GM19193 (cell line): ENCODE results near the gene RPS27L.

Experiments
- POLR2A ChIP-seq: IDR thresholded peaks from 4 replicates; pipeline ENCODE4 v1.6.1; 2011; ENCODE audit not compliant: insufficient read depth, insufficient read length; ENCODE audit errors: extremely low read depth

RPS27L gene

DNA sequence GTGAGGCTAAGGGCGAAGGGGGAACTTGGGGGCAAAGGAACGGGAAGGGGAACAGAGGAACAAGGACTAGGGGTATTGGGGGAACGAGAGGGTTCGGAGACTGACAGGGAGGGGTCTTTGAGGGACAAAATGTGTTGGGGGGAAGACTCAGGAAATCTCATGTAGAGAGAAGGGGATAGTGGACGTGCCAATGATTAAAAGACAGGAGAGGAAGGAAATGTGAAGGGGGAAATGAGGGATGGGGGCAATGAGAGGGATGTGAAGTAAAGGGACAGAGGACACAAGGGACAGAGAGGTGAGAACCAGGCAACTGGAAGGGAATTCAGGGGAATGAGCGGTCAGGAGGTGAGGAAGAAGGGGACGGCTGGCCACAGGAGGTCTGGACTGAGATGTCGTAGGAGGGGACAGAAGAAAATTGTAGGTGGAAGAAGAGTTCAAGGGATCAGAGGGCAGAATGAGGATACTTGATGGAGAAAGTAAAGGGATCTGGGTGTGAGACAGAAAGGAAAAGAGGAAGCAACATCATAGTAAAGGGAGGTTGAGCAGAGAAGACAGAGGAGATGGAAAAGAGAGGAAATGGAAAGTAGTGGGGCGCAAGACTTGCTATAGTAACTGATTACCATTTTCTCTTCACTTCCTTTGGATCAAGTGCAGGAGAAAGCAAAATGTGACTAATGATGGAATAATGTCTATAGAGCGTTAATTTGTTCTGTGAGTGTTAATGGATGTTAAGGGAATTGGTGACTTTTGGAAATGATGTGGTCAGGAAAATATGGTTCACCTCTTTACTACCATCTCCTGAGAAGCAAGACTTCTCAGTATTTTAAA lies 32.9 kb upstream of the RPS27L start:
- TF ChIP-seq POLR2A: no peak

DNA sequence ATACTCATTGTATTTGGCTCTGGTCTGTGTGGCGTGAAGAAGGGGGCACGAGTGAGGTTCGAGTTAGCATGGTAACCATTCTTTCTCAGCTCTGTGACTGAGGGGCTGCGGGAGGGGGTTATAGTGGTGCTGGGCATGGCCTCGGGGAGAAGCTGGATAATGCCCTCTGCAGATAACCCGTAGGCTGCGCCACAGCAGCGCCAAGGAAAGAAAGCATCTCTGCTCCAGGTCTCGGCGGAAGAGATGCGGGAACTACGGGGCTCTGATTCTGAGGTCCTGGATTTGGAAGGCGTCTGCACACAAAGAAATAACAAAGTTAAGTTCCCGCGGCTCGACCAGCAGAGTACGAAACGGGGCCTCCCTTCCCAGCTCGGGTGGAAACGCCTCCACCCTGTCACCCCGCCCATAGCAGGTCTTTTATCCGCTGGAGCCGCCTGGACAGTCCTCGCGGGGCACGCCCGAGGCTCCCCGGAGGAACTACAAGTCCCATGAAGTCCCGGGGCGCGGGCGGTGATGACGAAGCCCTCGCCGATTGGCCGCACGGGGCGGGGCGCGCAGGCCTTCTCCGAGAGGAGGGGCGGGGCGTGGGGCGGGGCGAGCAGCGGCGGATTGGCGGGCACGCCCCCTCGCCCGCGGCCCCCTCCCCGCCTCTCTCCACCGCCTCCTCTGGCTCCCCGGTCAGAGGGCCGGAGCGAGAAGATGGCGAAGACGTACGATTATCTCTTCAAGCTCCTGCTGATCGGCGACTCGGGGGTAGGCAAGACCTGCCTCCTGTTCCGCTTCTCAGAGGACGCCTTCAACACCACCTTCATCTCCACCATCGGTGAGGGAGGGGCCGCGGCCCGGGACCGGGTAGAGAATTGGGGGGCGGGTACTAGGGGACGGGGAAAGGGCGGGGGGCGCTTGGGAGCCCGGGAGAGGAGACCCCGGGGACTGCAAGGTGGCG lies 31.9 kb upstream of the RPS27L start, which contains the start of gene RAB8B:
TSS of gene RAB8B (plus strand) at position 681 of the 946 bp plus-strand sequence. CDS start at position 700, 19 bp downstream.
- peak; percentile 74 for TF ChIP-seq POLR2A

DNA sequence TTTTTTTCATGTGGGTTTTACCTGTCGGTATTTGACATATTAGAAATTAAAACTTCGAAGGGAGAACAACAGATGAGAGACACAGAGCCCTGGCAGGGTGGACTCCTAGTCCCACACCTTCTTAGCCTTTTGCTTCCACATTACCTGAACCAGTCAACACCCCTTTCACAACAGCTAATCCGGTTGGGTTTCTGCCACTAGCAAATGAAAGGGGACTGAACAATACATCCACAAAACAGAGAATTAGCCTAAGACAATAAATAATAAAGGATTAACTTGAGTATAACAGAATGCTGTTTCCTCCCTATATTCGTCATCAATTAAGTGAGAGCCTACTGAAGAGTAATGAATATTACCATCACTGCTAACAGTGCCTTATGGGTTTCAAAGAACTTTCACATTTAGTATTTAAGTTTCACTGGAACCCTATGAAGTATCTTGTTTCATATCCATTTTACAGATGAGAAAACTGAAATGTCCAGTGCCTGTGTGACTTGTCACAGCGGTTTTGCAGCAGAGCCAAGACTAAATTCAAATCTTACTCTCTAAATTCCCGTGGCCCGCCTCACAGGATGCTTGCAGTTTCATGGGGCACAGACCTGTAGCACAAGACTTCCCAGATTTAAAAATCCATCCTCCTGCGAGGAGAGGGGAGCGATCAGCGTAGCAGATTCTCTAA lies 31.1 kb upstream of the RPS27L start:
- no peak for TF ChIP-seq POLR2A

DNA sequence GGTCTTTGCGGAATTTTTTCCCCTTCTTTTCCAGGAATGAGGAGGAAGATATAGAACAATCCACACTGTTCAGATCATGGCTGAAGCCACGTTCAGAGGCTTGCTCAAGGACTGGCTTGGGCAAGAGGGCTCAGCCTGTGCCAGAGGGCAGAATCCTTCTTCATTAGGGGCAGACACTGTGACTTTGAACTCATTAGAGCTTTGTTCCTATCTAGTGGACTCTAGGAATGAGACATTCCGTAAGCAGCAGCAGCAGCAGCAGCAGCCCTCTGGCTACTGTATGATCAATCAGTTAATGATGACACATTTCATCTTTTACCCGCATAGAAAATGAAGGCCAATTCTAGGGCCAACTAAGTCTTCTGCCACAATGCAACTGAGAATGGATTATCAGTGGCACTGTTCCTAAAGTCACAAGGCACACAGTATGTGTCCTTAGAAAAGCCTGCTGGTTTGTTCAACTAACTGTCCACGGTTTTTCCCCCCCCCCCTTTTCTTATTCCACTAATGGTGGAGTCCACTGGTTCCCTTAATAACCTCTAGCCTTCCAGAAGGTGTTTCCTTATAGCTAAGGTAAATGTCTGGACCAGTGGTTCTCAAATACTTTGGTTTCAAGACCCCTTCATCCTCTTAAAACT lies 30.4 kb upstream of the RPS27L start:
- no peak for TF ChIP-seq POLR2A

DNA sequence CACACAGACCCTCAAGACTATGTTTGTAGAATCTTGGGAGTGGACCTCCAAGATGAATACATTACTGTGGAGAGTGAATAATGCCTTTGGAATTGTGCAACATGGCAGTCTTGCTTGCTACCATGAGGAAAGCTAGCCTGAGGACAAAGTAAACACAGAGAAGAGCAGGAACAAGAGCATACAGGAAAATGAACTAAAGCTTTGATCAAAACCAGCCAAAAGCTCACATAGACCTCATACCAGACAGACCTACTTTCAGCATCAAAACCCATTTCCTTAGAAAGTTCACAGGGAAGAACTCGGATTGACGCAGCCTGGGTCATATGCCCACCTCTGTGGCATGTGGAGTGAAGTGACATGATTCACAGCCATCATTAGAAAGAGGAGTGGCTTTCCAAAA lies 28.8 kb upstream of the RPS27L start:
- no peak for TF ChIP-seq POLR2A

DNA sequence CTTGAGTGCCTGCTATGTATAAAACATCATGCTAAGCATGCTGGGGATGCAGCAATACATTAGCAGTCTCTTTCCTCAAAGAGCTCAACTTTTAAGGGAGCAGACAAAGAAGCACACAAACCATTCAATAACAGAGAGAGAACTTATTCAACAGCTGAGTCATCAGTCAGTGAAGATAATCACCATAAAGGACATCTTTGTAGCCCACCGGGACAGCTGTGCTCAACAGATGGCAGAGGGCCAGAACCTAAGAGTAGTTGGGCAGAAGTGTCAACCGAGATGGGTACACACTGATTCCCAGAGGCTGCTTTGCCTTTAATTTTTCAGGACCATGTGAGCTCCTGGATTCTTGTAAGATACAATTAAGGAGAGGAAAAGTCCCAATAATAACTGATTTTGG lies 27.9 kb upstream of the RPS27L start:
- TF ChIP-seq POLR2A: no peak

DNA sequence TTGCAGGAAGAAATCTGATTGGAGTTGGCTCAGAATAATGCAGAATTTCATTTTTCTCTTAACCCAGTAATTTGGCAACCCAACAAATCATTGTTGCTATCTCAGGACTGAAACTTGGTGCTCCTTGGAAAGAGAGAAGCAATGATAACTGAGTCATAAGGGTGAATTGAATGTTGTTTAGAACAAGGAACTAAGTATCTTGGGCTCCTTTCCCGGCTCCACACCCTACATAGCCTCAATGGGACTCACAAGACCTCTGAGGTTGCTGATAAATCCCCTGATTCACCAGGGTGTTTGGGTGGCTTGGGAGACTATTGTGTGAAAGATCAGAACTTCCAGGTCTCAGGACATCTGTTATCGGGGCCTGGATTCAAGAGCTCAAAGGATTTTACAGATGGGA lies 24.4 kb upstream of the RPS27L start:
- no peak for TF ChIP-seq POLR2A

DNA sequence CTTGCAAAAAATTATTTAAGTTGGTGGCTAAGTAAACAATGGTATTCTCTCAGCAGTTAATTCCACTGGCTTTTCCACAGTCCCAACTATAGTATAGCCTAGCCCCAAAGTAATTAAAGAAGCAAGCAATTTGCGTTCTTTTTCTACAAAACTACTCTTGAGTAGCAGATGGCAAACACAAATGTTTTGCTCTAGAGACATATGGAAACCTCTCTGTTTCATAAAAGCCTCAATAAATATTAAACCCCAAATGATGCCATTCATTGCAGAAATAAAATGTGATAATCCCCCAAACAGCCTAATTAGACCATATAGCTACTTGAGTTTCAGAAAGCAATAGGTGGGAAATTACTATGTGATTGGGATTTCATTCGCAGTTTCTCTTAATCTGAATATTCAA lies 23.5 kb upstream of the RPS27L start:
- TF ChIP-seq POLR2A: no peak

DNA sequence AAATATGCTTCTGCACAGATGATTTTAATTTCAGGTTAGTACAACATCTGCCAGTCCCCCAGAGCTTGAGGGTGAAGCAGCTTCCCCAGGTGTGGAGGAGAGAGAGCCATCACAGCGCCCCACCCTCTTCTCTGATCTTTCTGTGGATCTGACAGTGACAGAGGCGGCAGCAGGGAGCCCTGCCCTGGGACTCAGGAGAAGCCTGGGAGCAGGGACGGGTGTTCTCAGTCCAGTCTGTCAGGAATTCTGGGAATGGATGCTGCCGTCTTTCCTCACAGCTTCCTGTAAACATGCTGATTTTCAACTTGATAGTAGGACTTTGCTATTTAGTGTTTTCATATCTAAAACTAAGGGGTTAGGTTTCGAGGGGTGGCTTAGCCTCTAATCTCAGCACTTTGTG lies 20.8 kb upstream of the RPS27L start:
- no peak for TF ChIP-seq POLR2A

DNA sequence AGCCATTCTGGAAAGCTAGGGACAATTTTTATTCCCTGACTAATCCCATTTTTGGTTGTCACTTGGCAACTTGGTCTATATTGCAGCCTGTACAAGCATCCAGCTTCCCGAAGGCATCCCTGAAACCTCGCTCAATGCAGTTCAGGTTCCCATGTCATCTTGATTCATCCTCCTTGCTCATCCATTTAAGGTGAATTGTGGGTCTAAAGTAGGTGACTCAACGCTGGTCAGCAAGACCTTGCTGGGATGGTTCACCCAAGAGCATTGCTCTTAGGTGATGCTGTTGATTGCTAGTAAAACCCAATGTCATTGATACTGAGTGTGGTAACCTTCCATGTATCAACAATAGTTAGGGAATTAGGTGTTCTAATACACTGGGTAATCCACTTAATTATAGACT lies 19.0 kb upstream of the RPS27L start:
- no peak for TF ChIP-seq POLR2A

DNA sequence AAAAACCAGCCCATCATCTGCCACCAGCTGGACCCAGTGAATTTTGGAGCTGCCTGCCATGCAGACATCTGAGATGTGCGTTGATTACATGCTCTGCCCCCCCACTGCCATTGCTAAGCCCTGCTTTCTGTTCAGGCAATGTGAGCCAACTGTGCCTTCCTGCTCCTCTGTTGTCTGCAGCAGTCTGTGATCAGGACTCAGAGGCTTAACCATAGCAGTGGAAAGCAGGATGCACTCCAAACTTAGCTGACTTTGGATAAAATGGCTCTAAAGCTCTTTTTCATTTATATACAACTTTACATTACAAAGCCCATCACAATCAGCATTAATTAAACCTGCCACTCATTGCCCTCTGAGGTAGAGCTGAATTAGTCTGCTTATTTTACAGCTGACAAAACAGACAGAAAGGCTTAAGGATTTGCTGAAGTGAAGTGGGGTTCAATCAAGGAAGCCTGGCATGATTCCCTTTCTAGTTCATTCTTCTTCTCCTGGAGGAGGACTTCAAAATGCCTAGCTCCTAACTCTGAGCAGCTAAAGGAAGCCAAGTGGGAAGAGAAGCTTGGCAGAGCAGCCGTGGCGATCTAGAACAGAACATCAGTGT lies 15.7 kb upstream of the RPS27L start:
- TF ChIP-seq POLR2A: no peak

DNA sequence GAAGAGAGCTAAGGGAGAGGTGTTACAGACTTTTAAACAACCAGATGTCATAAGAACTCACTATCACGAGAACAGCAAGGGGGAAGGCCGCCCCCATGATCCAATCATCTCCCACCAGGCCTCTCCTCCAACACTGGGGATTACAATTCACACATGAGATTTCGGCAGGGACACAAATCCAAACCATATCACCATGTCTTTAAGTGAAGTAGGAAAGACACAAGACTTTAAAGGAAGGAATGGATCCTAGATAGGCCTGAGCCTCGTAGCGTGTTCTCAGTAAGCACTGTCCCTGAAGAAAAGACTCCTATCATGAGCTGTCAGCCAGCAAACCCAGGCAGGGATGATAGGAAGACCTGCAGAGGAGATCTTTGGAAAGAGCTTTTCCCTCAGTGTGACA lies 15.1 kb upstream of the RPS27L start:
- no peak for TF ChIP-seq POLR2A

DNA sequence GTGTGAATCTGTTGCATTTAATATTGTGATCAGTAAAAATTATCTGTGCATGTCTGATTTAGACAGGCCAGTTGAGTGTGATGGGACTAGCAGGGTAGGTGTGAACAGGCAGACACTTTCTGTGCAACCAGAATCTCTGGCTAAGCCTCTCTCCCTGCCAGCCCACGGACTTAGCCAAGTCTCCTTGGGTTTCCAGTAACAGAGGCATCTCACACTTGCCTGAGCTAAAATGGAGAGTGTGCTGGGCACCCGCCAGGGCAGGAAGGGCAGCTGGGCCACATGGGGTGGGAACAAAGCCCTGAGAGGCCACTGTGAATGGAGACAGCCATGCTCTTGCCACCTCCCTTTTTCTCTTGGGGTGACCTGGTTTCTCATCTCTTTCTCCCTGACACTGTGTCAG lies 12.5 kb upstream of the RPS27L start:
- TF ChIP-seq POLR2A: no peak

DNA sequence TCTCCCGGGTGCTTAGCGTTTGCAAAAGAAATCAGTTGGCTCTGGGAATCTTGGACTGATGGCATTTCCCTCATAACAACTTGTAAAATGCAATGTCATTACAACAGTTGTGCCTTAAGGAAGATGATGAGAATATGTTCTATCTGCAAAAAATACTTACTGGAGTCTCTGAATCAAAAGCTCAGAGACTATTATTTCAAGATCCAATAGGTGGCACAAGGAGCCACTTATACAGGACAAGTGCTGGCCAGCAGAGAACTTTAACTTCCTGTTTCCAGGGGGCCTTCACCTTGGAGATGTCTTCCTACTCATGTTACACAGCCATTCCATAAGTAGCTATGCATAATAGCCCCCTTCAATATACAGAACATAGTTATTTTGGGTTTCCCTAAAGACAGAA lies 8.9 kb upstream of the RPS27L start:
- no peak for TF ChIP-seq POLR2A
